BE2C (cell line): ENCODE measurements around the gene KRT81.
"Not testable (repeated sequence)": the region's sequence is repeated elsewhere in the genome, so short reads cannot be mapped to it uniquely, and the experiment has no call there.

ENCODE experiments used
- DNase-seq: peaks from one replicate; pipeline ENCODE4 v3.0.0-alpha.2; 2020
- H3K27me3 ChIP-seq: fragments of 250-450 bp; sonication (Bioruptor Pico); 2 replicates; pipeline ENCODE4 v1.5.1; 2020; ENCODE audit warnings: mild to moderate bottlenecking
- H3K36me3 ChIP-seq: fragments of 250-450 bp; sonication (Bioruptor Pico); 2 replicates; pipeline ENCODE4 v1.5.1; 2020; ENCODE audit warnings: mild to moderate bottlenecking
- H3K4me1 ChIP-seq: fragments of 250-450 bp; sonication (Bioruptor Pico); 2 replicates; pipeline ENCODE4 v1.5.1; 2020
- H3K4me3 ChIP-seq: 2 replicates; pipeline ENCODE4 v1.5.1; 2011; ENCODE audit warnings: low read depth, low read length
- H3K9me3 ChIP-seq: fragments of 250-450 bp; sonication (Bioruptor Pico); 2 replicates; pipeline ENCODE4 v1.5.1; 2020
- CTCF ChIP-seq: IDR thresholded peaks from 2 replicates; pipeline ENCODE4 v1.5.1; 2012; ENCODE audit warnings: mild to moderate bottlenecking, low read depth, low read length

The KRT81 gene

GRCh38 chr12:52310622-52311284 is 19.4 kb upstream of the KRT81 start:
- no peak for DNase-seq
- Histone ChIP-seq H3K4me3 (no peak overlapping the region), H3K27me3 (peaks cover 38% of the 10 kb centered on the region), H3K9me3 (no peaks in the 10 kb centered on the region), H3K4me1 (no peaks in the 10 kb centered on the region), H3K36me3 (no peaks in the 10 kb centered on the region)
- no peak for TF ChIP-seq CTCF

GRCh38 chr12:52308806-52309425 is 17.6 kb upstream of the KRT81 start:
- Histone ChIP-seq H3K36me3 (no peaks in the 10 kb centered on the region), H3K4me3 (peak overlapping the region; percentile 51), H3K9me3 (no peaks in the 10 kb centered on the region), H3K27me3 (peaks cover 25% of the 10 kb centered on the region), H3K4me1 (no peaks in the 10 kb centered on the region)
- DNase-seq = no peak
- no peak for TF ChIP-seq CTCF

- Histone ChIP-seq H3K36me3 (no peaks in the 10 kb centered on the region), H3K4me3 (peak overlapping the region; percentile 51), H3K9me3 (no peaks in the 10 kb centered on the region), H3K4me1 (no peaks in the 10 kb centered on the region), H3K27me3 (peaks cover 23% of the 10 kb centered on the region)
- DNase-seq = peak; percentile 74
- peak; percentile 14 for TF ChIP-seq CTCF
These were observed 16.8 kb upstream of the KRT81 start for GRCh38 chr12:52307836-52308805.

- TF ChIP-seq CTCF = no peak
- DNase-seq = no peak
- no peaks in the 10 kb centered on the region for H3K9me3 ChIP-seq
- H3K36me3 ChIP-seq = no peaks in the 10 kb centered on the region
- H3K4me1 ChIP-seq = no peaks in the 10 kb centered on the region
- peaks cover 23% of the 10 kb centered on the region for H3K27me3 ChIP-seq
- no peak overlapping the region for H3K4me3 ChIP-seq
These were observed 15.4 kb upstream of the KRT81 start for GRCh38 chr12:52306731-52307130.

DNA sequence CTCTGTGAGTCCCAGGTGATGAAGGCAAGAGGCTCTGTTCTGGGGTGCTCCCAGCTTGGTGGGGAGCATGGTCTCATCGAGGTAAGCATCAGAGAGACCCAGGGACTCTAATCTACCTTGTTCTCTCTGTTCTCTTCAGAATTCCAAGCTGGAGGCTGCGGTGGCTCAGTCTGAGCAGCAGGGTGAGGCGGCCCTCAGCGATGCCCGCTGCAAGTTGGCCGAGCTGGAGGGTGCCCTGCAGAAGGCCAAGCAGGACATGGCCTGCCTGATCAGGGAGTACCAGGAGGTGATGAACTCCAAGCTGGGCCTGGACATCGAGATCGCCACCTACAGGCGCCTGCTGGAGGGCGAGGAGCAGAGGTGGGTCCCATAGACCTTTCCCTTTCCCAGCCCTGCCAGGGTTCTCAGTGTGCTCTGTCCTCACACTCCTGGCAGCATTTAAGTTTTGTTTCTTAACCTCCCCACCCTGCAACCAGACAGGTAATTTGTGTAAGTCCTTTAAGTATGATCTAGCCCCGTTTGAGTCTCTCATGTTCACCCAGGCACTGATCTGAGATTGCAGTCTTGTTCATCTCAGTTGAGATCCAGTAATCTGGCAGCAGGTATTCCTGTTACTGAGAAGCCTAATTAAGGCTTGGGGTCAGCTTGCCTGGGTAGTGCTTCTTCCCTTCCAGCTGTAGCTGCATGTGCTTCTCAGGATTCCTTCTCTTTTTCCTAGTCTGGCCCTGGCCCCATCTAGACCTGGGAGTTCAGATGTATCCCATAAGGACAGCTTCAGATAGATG is 14.8 kb upstream of the KRT81 start:
- no peak for DNase-seq
- Histone ChIP-seq H3K27me3 (peaks cover 23% of the 10 kb centered on the region), H3K4me3 (no peak overlapping the region)

DNA sequence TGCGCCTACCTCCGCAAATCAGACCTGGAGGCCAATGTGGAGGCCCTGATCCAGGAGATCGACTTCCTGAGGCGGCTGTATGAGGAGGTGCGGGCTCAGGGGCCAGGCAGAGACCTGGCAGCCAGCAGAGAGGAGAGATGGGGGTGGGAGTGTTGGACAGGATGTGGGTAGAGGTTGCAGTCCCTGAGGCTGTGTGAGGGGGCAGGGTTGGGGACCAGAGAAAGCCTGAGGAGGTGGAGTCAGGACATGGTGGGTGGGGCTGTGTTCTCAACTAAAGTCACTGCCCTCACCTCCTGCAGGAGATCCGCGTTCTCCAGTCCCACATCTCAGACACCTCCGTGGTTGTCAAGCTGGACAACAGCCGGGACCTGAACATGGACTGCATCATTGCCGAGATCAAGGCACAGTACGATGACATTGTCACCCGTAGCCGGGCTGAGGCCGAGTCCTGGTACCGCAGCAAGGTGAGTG is 13.6 kb upstream of the KRT81 start:
- not testable (repeated sequence) for DNase-seq, H3K4me3 ChIP-seq, H3K9me3 ChIP-seq, H3K36me3 ChIP-seq, H3K4me1 ChIP-seq
- peaks cover 22% of the 10 kb centered on the region for H3K27me3 ChIP-seq

More for the DNA sequence above, 14.8 kb upstream of the KRT81 start:
- Histone ChIP-seq H3K36me3 (no peaks in the 10 kb centered on the region), H3K9me3 (no peaks in the 10 kb centered on the region), H3K4me1 (no peaks in the 10 kb centered on the region)
- TF ChIP-seq CTCF = peak; percentile 41

DNA sequence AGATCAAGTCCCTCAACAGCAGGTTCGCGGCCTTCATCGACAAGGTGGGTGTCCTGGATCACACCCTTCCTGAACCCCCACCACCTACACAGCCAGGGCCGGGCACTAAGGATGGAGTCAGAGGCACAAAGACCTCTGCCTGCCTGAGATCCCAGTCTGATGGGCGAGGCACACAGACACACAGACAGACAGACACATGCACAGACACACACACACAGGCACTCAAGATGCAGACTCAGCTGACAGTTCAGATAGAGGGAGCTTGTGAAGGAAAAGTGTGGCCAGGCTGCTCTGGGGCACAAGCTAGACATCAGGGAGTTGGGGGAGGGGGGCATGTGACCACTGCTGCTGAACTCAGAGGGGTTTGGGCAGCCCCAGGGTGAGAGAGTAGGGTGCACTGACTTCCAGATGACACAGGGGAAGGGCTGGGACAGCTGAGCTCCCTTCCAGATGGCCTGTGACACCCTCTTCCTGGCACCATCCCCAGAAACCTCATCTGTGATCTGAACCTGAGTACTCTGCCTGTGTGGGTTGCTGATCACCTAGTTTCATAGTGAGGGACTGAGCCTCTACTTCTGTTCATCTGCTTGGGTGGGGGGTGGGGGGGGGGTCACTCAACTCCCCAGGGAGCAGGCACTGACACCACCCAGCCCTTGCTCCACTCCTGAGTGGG is 11.0 kb upstream of the KRT81 start:
- not testable (repeated sequence) for H3K9me3 ChIP-seq, H3K4me3 ChIP-seq, H3K27me3 ChIP-seq, H3K36me3 ChIP-seq, H3K4me1 ChIP-seq, DNase-seq

DNA sequence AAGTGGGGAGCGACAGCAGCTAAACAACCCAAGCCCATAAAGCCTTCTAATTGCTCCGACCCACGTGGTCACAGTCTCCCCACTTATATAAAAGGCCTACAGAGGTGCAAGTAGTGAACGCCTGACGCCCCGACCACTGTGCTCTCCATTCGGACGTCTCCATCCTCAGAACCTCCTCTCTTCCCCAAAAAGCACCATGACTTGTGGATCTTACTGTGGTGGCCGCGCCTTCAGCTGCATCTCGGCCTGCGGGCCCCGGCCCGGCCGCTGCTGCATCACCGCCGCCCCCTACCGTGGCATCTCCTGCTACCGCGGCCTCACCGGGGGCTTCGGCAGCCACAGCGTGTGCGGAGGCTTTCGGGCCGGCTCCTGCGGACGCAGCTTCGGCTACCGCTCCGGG is 10.4 kb upstream of the KRT81 start:
- not testable (repeated sequence) for DNase-seq, H3K27me3 ChIP-seq, H3K4me1 ChIP-seq, H3K4me3 ChIP-seq, H3K9me3 ChIP-seq, H3K36me3 ChIP-seq
